ENCODE results near the gene KPNA4.

Gene KPNA4

GRCh38 chr3:160501325-160501724 is 64.0 kb downstream of the KPNA4 start:
- no peak overlapping the region for H3K4me3 ChIP-seq (replicated peaks; ENCODE audit: low read depth, low read length)
- TF ChIP-seq, protein P1, sequence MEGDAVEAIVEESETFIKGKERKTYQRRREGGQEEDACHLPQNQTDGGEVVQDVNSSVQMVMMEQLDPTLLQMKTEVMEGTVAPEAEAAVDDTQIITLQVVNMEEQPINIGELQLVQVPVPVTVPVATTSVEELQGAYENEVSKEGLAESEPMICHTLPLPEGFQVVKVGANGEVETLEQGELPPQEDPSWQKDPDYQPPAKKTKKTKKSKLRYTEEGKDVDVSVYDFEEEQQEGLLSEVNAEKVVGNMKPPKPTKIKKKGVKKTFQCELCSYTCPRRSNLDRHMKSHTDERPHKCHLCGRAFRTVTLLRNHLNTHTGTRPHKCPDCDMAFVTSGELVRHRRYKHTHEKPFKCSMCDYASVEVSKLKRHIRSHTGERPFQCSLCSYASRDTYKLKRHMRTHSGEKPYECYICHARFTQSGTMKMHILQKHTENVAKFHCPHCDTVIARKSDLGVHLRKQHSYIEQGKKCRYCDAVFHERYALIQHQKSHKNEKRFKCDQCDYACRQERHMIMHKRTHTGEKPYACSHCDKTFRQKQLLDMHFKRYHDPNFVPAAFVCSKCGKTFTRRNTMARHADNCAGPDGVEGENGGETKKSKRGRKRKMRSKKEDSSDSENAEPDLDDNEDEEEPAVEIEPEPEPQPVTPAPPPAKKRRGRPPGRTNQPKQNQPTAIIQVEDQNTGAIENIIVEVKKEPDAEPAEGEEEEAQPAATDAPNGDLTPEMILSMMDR (IDR thresholded peaks at IDR 0.05; ENCODE audit: low read depth, low read length, missing control alignments): no peak
- DNase-seq (ENCODE audit: extremely low read depth, low read depth): no peak

DNA sequence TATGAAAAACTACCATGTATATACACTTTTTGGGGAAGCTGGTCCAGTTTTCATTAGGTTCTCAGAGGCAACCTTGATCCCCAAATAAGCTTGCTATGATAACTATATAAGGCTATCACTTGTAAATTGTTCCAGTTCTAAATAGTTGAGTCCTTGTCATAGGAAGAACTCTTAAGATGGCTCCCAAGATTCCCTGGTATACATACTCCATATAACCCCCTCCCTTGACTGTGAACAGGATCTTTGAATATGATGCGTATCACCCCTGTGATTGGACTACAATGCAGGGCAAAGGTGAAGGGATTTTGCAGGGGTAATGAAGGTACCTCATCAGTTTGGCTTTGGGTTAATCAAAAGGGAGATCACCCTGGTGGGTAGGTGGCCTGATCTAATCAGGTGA is 67.2 kb downstream of the KPNA4 start:
- TF ChIP-seq, protein P1 (IDR thresholded peaks at IDR 0.05; ENCODE audit: low read depth, low read length, missing control alignments): no peak
- H3K4me3 ChIP-seq (replicated peaks; ENCODE audit: low read depth, low read length): no peak overlapping the region
- DNase-seq (ENCODE audit: extremely low read depth, low read depth): no peak

DNA sequence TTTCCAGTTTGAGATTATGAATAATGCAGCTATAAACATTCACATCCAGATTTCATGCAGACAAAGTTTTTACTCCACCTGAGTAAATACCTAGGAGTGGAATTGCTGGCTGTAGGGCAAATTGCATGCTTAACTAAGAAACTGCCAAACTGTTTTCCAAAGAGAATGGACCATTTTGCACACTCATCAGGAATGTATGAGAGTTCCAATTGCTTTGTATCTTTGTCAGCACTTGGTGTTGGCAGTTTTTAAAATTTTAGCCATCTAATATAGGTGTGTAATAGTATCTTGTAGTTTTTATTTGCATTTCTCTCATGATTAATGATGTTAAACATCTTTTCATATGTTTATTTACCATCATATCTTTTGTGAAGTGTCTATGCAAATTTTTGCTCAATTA is 75.2 kb downstream of the KPNA4 start:
- TF ChIP-seq, protein P1 (IDR thresholded peaks at IDR 0.05; ENCODE audit: low read depth, low read length, missing control alignments): no peak
- DNase-seq (ENCODE audit: extremely low read depth, low read depth): no peak

DNA sequence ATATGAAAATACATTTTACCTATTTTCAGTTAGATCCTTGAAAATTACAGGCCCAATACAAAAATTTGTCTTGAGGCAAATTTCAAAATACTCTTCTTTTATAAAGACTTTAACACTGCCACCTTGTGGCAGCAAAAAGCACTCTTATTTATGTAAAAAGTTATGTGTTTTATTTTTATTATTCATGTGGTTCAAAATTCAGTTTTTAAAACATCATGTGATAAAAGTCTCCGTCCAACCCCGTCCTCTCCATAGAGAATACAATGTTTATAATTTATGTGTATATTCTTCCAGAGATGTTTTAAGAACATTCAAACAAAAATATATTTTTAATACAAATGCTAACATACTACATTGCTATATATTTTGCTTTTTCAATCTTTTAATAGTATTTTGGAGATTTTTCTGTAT is 78.9 kb downstream of the KPNA4 start:
- TF ChIP-seq, protein P1 (IDR thresholded peaks at IDR 0.05; ENCODE audit: low read depth, low read length, missing control alignments): peak; percentile 34
- DNase-seq (ENCODE audit: extremely low read depth, low read depth): no peak

More for the DNA sequence above, 75.2 kb downstream of the KPNA4 start:
- H3K4me3 ChIP-seq (replicated peaks; ENCODE audit: low read depth, low read length): no peak overlapping the region

DNA sequence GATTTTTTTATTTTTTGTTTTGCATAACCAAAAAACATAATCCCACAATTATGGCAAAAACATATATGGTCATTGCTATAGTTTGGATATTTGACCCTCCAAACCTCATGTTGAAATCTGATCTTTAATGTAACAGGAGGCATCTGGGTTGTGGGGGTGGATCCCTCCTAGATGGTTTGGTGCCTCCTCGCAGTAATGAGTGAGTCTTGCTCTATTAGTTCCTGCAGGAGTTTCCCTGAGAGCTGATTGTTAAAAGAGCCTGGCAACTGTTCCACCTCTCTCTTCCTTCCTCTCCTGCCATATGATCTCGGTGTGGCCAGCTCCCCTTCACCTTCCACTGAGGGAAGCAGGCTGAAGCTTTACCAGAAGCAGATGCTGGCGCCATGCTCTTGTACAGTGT is 82.6 kb downstream of the KPNA4 start:
- H3K4me3 ChIP-seq (replicated peaks; ENCODE audit: low read depth, low read length): no peak overlapping the region
- TF ChIP-seq, protein P1 (IDR thresholded peaks at IDR 0.05; ENCODE audit: low read depth, low read length, missing control alignments): no peak
- no peak for DNase-seq (ENCODE audit: extremely low read depth, low read depth)

More for the DNA sequence above, 78.9 kb downstream of the KPNA4 start:
- no peak overlapping the region for H3K4me3 ChIP-seq (replicated peaks; ENCODE audit: low read depth, low read length)

- DNase-seq (ENCODE audit: extremely low read depth, low read depth): no peak
- H3K4me3 ChIP-seq (replicated peaks; ENCODE audit: low read depth, low read length): no peak overlapping the region
- TF ChIP-seq, protein P1 (IDR thresholded peaks at IDR 0.05; ENCODE audit: low read depth, low read length, missing control alignments): no peak
Measured at GRCh38 chr3:160481856-160482255, 83.5 kb downstream of the KPNA4 start.

DNA sequence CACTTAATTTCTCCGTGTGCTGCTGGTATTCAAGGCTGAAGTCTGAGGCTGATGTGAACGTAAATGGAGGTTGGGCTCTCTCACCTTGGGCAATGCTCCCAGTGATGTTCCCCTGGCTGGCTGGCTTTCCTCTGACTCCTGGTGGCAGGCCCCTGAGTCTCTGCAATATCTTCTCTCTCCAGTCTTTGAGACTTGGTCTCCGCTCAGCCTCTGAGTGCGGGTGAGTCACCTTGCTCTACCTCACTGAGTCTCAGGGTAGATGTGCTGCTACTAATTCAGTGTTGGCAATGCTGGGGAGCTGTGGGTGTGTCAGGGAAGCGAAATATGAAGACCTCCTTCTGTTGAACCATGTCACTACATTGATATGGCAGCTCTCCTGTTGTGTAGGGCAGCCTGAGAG is 84.4 kb downstream of the KPNA4 start:
- H3K4me3 ChIP-seq (replicated peaks; ENCODE audit: low read depth, low read length): no peak overlapping the region
- TF ChIP-seq, protein P1 (IDR thresholded peaks at IDR 0.05; ENCODE audit: low read depth, low read length, missing control alignments): no peak
- DNase-seq (ENCODE audit: extremely low read depth, low read depth): no peak
